Activated naive CD4-positive, alpha-beta T cell treated with anti-CD3 and anti-CD28 coated beads, Interleukin-2, amount 50 U/mL, for 72 hours (primary cell): Measurements from ENCODE around the gene SLC25A25. TPM values are rescaled to one million over a fixed set of nuclear protein-coding genes. Genes with fewer than 3 reads are reported as not detected.
A peak's percentile ranks its signal among the peaks of the same experiment; 100 is the strongest.

Experiments
- ATAC-seq, 2 donors: fragments of 150-1000 bp; cut with Tn5 transposase; 2 replicates each; pipeline ENCODE4 v1.10.0; 2021; ENCODE audit warnings: mild to moderate bottlenecking in 2 of 2, moderate library complexity in 2 of 2
- DNase-seq, 2 donors: peaks; one replicate each; pipeline ENCODE4 v3.0.0; 2021 to 2022; ENCODE audit warnings: low spot score in 2 of 2
- H3K27ac Mint-ChIP-seq, 2 donors: one replicate each; pipeline ENCODE4 v1.8.0; 2022; ENCODE audit warnings: mild to moderate bottlenecking in 2 of 2, mixed read lengths in 2 of 2
- H3K36me3 Mint-ChIP-seq, 2 donors: one replicate each; pipeline ENCODE4 v1.8.0; 2022; ENCODE audit warnings: mixed read lengths in 2 of 2
- H3K9me3 Mint-ChIP-seq, 2 donors: one replicate each; pipeline ENCODE4 v1.8.0; 2022; ENCODE audit warnings: mixed read lengths in 2 of 2
- total RNA-seq, 2 donors: library from RNA; stranded (reverse); gene quantifications; one replicate each; pipeline ENCODE4 v1.2.3, GENCODE V29; 2022

The SLC25A25 gene
- total RNA-seq, 2 donors from 2014 or later: 10.9 to 19.0 TPM

- Mint-ChIP-seq H3K9me3 (no peaks in the 10 kb centered on the region), H3K36me3 (no peaks in the 10 kb centered on the region), H3K27ac (no peak overlapping the region)
- DNase-seq (peak in 1 of 2 donors; percentile 26), ATAC-seq (peak in 1 of 2 donors; percentile 77)
Observed at GRCh38 chr9:128150594-128151308, 82.7 kb downstream of the SLC25A25 start.

- H3K36me3 Mint-ChIP-seq: no peaks in the 10 kb centered on the region
- DNase-seq (no peak), ATAC-seq (no peak)
- H3K27ac Mint-ChIP-seq: no peak overlapping the region
- H3K9me3 Mint-ChIP-seq: no peaks in the 10 kb centered on the region
Observed at GRCh38 chr9:128151309-128152132, 83.5 kb downstream of the SLC25A25 start.

- ATAC-seq: no peak
Observed at GRCh38 chr9:128152133-128153059, 84.4 kb downstream of the SLC25A25 start.

GRCh38 chr9:128153060-128153946, 85.3 kb downstream of the SLC25A25 start:
- Mint-ChIP-seq H3K36me3 (no peaks in the 10 kb centered on the region), H3K9me3 (no peaks in the 10 kb centered on the region), H3K27ac (no peak overlapping the region)
- DNase-seq (no peak), ATAC-seq (no peak)

More at GRCh38 chr9:128152133-128153059, 84.4 kb downstream of the SLC25A25 start:
- no peak for DNase-seq
- Mint-ChIP-seq H3K9me3 (no peaks in the 10 kb centered on the region), H3K36me3 (no peaks in the 10 kb centered on the region), H3K27ac (no peak overlapping the region)

- H3K27ac Mint-ChIP-seq: no peak overlapping the region
- DNase-seq (no peak), ATAC-seq (no peak)
- H3K36me3 Mint-ChIP-seq: no peaks in the 10 kb centered on the region
- H3K9me3 Mint-ChIP-seq: no peaks in the 10 kb centered on the region
Observed at GRCh38 chr9:128153947-128154695, 86.1 kb downstream of the SLC25A25 start.

- H3K27ac Mint-ChIP-seq: no peak overlapping the region
- DNase-seq (no peak), ATAC-seq (no peak)
- no peaks in the 10 kb centered on the region for H3K36me3 Mint-ChIP-seq
- no peaks in the 10 kb centered on the region for H3K9me3 Mint-ChIP-seq
Observed at GRCh38 chr9:128155736-128156500, 87.9 kb downstream of the SLC25A25 start.

Other genes with a start within 250 kb of the SLC25A25 start
- 10 to 100 TPM; 12.9 to 24.1 TPM for gene ENG, start 213.6 kb upstream of the SLC25A25 start, total RNA-seq
- gene AK1, start 190.6 kb upstream of the SLC25A25 start, total RNA-seq: 10 to 100 TPM; 19.0 to 31.3 TPM
- 10 to 100 TPM; 55.2 to 56.1 TPM for gene ST6GALNAC6, start 168.6 kb upstream of the SLC25A25 start, total RNA-seq
- gene ST6GALNAC4, start 151.2 kb upstream of the SLC25A25 start, total RNA-seq: 10 to 100 TPM; 24.5 to 43.2 TPM
- 1 to 10 TPM; 4.0 to 6.8 TPM for gene PIP5KL1, start 137.5 kb upstream of the SLC25A25 start, total RNA-seq
- 10 to 100 TPM; 26.0 to 49.8 TPM for gene DPM2, start 130.4 kb upstream of the SLC25A25 start, total RNA-seq
- gene EEIG1, start 87.2 kb upstream of the SLC25A25 start, total RNA-seq: 10 to 100 TPM; 63.1 to 96.5 TPM
- gene NAIF1, start 912 bp upstream of the SLC25A25 start, total RNA-seq: 10 to 100 TPM in 1 of 2 donors, 1 to 10 TPM in 1; 9.8 to 12.7 TPM
- 10 to 100 TPM in 1 of 2 donors, 1 to 10 TPM in 1; 6.6 to 50.6 TPM for gene PTGES2, start 59.5 kb downstream of the SLC25A25 start, total RNA-seq
- not detected for gene LCN2, start 81.2 kb downstream of the SLC25A25 start, total RNA-seq
- gene BBLN, start 92.0 kb downstream of the SLC25A25 start, total RNA-seq: 10 to 100 TPM; 67.6 to 82.2 TPM
- gene CIZ1, start 123.3 kb downstream of the SLC25A25 start, total RNA-seq: 100 to 1,000 TPM in 1 of 2 donors, 10 to 100 TPM in 1; 60.1 to 111 TPM
- gene DNM1, start 135.1 kb downstream of the SLC25A25 start, total RNA-seq: 1 to 10 TPM; 1.6 to 5.1 TPM
- gene GOLGA2, start 207.8 kb downstream of the SLC25A25 start, total RNA-seq: 10 to 100 TPM; 46.2 to 54.3 TPM
- gene SWI5, start 208.0 kb downstream of the SLC25A25 start, total RNA-seq: 10 to 100 TPM; 15.6 to 16.9 TPM